MM.1S (cell line): ENCODE measurements around the gene PTBP2.

ENCODE experiments used
- DNase-seq: peaks from one replicate; pipeline ENCODE4 v3.0.0-alpha.2; 2015
- H2AFZ ChIP-seq: fragments of 300-600 bp; sonication (generic); 2 replicates; pipeline ENCODE4 v1.6.0; 2016; ENCODE audit warnings: antibody characterized with exemption, low read length
- H3F3A ChIP-seq: fragments of 300-600 bp; sonication (generic); 2 replicates; pipeline ENCODE4 v1.6.1; 2016; ENCODE audit warnings: mild to moderate bottlenecking, antibody characterized with exemption, low read length, moderate library complexity, mixed read lengths; ENCODE audit not compliant: insufficient read depth
- H3K27ac ChIP-seq: fragments of 300-600 bp; sonication (generic); 2 replicates; pipeline ENCODE4 v1.5.1; 2016; ENCODE audit warnings: mild to moderate bottlenecking, low read length
- H3K27me3 ChIP-seq: fragments of 300-600 bp; sonication (generic); replicated peaks from 2 replicates; pipeline ENCODE4 v1.6.0; 2016; ENCODE audit warnings: low read length; ENCODE audit not compliant: insufficient read depth
- H3K36me3 ChIP-seq: fragments of 300-600 bp; sonication (generic); replicated peaks from 2 replicates; pipeline ENCODE4 v1.6.1; 2016; ENCODE audit warnings: mild to moderate bottlenecking, low read length, mixed read lengths; ENCODE audit not compliant: insufficient read depth
- H3K4me1 ChIP-seq: fragments of 300-600 bp; sonication (generic); 2 replicates; pipeline ENCODE4 v1.6.1; 2016; ENCODE audit warnings: low read length, mixed read lengths
- H3K4me2 ChIP-seq: fragments of 300-600 bp; sonication (generic); 2 replicates; pipeline ENCODE4 v1.6.0; 2016; ENCODE audit warnings: low read depth, low read length
- H3K4me3 ChIP-seq: fragments of 300-600 bp; sonication (generic); 2 replicates; pipeline ENCODE4 v1.5.1; 2016; ENCODE audit warnings: low read length, mixed read lengths
- H3K79me2 ChIP-seq: fragments of 300-600 bp; sonication (generic); 2 replicates; pipeline ENCODE4 v1.6.1; 2016; ENCODE audit warnings: mixed run types, low read length, mixed read lengths
- H3K9ac ChIP-seq: fragments of 300-600 bp; sonication (generic); 2 replicates; pipeline ENCODE4 v1.6.1; 2016; ENCODE audit warnings: low read length, mixed read lengths
- H3K9me2 ChIP-seq: fragments of 300-600 bp; sonication (generic); replicated peaks from 2 replicates; pipeline ENCODE4 v1.6.1; 2016; ENCODE audit warnings: mild to moderate bottlenecking, low read length, mixed read lengths; ENCODE audit not compliant: insufficient read depth
- H3K9me3 ChIP-seq: fragments of 300-600 bp; sonication (generic); replicated peaks from 2 replicates; pipeline ENCODE4 v1.6.1; 2016; ENCODE audit warnings: mild to moderate bottlenecking, low read length, mixed read lengths; ENCODE audit not compliant: insufficient read depth
- H4K20me1 ChIP-seq: fragments of 300-600 bp; sonication (generic); 2 replicates; pipeline ENCODE4 v1.6.1; 2016; ENCODE audit warnings: mild to moderate bottlenecking, low read length, moderate library complexity, mixed read lengths; ENCODE audit not compliant: insufficient read depth
- EZH2 ChIP-seq: fragments of 300-600 bp; sonication (generic); optimal IDR thresholded peaks from 2 replicates; pipeline ENCODE3; 2017; ENCODE audit warnings: low read depth, mild to moderate bottlenecking, antibody characterized with exemption, low read length, mixed read lengths
- EZH2phosphoT487 ChIP-seq: fragments of 300-600 bp; sonication (generic); IDR thresholded peaks from 2 replicates; pipeline ENCODE4 v1.6.1; 2018; ENCODE audit warnings: antibody characterized with exemption, low read length
- TF ChIP-seq, protein P1 (sequence below): fragments of 300-600 bp; sonication (generic); IDR thresholded peaks from 2 replicates; pipeline ENCODE4 v1.5.1; 2016; ENCODE audit warnings: antibody characterized with exemption, low read length, mixed read lengths

Gene PTBP2

DNA sequence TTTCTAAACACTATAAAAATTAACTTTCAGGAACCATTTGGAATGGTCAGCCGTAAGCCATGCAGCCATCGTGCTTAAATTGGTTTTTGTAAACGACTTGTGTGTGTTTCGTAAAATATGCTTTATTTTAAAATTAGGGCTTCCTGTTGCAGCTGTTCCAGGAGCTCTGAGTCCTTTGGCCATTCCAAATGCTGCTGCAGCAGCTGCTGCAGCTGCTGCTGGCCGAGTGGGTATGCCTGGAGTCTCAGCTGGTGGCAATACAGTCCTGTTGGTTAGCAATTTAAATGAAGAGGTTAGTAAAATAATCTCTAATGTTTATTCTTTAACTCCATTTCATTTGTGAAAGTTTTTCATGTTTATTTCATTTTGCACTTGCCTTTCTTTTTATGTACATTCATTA is 83.1 kb downstream of the PTBP2 start:
- TF ChIP-seq, protein P1, sequence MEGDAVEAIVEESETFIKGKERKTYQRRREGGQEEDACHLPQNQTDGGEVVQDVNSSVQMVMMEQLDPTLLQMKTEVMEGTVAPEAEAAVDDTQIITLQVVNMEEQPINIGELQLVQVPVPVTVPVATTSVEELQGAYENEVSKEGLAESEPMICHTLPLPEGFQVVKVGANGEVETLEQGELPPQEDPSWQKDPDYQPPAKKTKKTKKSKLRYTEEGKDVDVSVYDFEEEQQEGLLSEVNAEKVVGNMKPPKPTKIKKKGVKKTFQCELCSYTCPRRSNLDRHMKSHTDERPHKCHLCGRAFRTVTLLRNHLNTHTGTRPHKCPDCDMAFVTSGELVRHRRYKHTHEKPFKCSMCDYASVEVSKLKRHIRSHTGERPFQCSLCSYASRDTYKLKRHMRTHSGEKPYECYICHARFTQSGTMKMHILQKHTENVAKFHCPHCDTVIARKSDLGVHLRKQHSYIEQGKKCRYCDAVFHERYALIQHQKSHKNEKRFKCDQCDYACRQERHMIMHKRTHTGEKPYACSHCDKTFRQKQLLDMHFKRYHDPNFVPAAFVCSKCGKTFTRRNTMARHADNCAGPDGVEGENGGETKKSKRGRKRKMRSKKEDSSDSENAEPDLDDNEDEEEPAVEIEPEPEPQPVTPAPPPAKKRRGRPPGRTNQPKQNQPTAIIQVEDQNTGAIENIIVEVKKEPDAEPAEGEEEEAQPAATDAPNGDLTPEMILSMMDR = no peak
- TF ChIP-seq EZH2 (no peak), EZH2phosphoT487 (no peak)
- H3K4me2 ChIP-seq = no peak overlapping the region
- no peaks in the 10 kb centered on the region for H3K36me3 ChIP-seq
- no peaks in the 10 kb centered on the region for H3K9me2 ChIP-seq
- no peaks in the 10 kb centered on the region for H3K27me3 ChIP-seq
- no peak overlapping the region for H3K9ac ChIP-seq
- no peaks in the 10 kb centered on the region for H3K4me1 ChIP-seq
- no peak overlapping the region for H3K27ac ChIP-seq
- no peak overlapping the region for H2AFZ ChIP-seq
- no peak overlapping the region for H3K4me3 ChIP-seq
- no peaks in the 10 kb centered on the region for H3K9me3 ChIP-seq
- no peaks in the 10 kb centered on the region for H4K20me1 ChIP-seq
- DNase-seq = no peak
- H3K79me2 ChIP-seq = no peaks in the 10 kb centered on the region
- H3F3A ChIP-seq = no peaks in the 10 kb centered on the region

DNA sequence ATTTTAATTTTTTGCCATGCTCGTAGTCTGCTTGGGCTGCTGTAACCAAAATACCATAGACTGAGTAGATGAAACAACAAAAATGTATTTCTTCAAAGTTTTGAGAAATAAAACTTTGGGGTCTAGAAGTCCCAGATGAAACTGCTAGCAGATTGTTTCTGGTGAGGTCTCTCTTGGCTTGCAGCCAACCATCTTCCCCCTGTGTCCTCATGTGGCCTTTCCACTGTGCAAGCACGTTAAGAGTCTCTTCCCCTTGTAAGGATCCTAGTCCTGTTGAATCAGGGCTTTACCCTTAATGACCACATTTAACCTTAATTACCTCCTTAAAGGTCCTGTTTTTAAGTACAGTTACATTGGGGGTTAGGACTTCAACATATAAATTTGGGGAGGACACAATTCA is 86.6 kb downstream of the PTBP2 start:
- Histone ChIP-seq H3K27me3 (no peaks in the 10 kb centered on the region), H3K36me3 (no peaks in the 10 kb centered on the region), H3K4me1 (no peaks in the 10 kb centered on the region), H3F3A (no peaks in the 10 kb centered on the region), H3K79me2 (no peaks in the 10 kb centered on the region), H2AFZ (no peak overlapping the region), H3K27ac (no peak overlapping the region), H3K4me2 (no peak overlapping the region), H3K9me2 (no peaks in the 10 kb centered on the region), H3K9me3 (no peaks in the 10 kb centered on the region), H3K9ac (no peak overlapping the region), H4K20me1 (no peaks in the 10 kb centered on the region), H3K4me3 (no peak overlapping the region)
- TF ChIP-seq EZH2phosphoT487 = no peak
- TF ChIP-seq, protein P1 = no peak
- no peak for TF ChIP-seq EZH2
- DNase-seq = no peak

DNA sequence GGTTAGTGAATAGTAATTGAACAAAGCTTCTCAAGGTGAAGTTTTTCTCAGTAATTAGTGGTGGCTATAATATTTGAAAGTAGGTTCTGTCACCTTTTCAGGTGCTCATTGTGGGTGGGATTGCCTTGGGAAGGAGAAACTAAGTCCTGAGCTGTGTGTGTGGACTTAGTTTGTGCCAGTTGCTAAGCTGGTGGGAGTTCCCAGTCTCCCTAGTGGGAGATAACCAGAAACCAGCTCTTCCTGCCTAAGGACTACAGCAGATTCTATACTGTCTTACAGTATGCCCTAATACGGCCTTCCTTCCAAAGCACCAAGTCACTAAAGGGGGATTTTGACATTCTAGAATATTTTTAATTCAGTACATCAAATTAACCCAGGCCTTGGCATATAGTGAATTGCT is 94.3 kb downstream of the PTBP2 start:
- Histone ChIP-seq H3K27ac (no peak overlapping the region), H3K4me2 (no peak overlapping the region), H3K36me3 (no peaks in the 10 kb centered on the region), H3K4me3 (no peak overlapping the region), H3K79me2 (no peaks in the 10 kb centered on the region), H3K27me3 (no peaks in the 10 kb centered on the region), H4K20me1 (no peaks in the 10 kb centered on the region), H3K9ac (no peak overlapping the region), H2AFZ (no peak overlapping the region), H3K4me1 (no peaks in the 10 kb centered on the region), H3K9me3 (no peaks in the 10 kb centered on the region), H3F3A (no peaks in the 10 kb centered on the region), H3K9me2 (no peaks in the 10 kb centered on the region)
- DNase-seq = no peak
- TF ChIP-seq, protein P1 = no peak
- TF ChIP-seq EZH2phosphoT487 = no peak
- no peak for TF ChIP-seq EZH2

DNA sequence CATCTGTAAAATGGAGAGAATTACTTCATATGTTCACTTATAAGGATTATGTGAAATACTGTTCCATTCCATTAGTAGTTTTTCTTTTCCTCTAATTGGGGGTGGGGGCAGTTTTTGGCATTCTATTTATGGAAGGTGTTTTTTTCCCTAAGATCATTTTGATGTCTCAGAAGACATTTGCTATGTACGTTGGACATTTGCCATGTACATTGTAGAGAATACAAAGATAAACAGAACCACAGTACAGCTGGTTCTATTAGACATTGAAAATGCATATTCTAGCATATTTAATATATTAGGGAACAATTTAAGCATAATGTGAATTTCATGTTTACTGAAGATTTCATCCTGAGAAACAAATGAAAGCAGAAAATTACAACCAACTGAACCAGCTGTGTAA is 98.5 kb downstream of the PTBP2 start:
- Histone ChIP-seq H3K9me3 (no peaks in the 10 kb centered on the region), H3K79me2 (no peaks in the 10 kb centered on the region), H4K20me1 (no peaks in the 10 kb centered on the region), H3K4me1 (no peaks in the 10 kb centered on the region), H3K27me3 (no peaks in the 10 kb centered on the region), H3K36me3 (no peaks in the 10 kb centered on the region), H3K9ac (no peak overlapping the region), H3K9me2 (no peaks in the 10 kb centered on the region), H3F3A (no peaks in the 10 kb centered on the region), H2AFZ (no peak overlapping the region), H3K4me3 (no peak overlapping the region), H3K4me2 (no peak overlapping the region), H3K27ac (no peak overlapping the region)
- TF ChIP-seq EZH2phosphoT487 (no peak), EZH2 (no peak)
- TF ChIP-seq, protein P1 = no peak
- no peak for DNase-seq
